Spinal cord (tissue), 10 donors: ENCODE data around the gene NCAPG2. TPM values are rescaled to one million over a fixed set of nuclear protein-coding genes. Genes with fewer than 3 reads are reported as not detected.

Experiments used
- DNase-seq, 6 donors: peaks; one replicate each; pipeline versions ENCODE4 v3.0.0 to v3.0.0-alpha.2; 2013 to 2015; ENCODE audit warnings: low spot score in 6 of 6, low read depth in 4 of 6
- H3K27ac ChIP-seq: one replicate; pipeline ENCODE4 v1.5.1; 2013; ENCODE audit warnings: low read depth, low read length, control low read depth
- H3K27me3 ChIP-seq: one replicate; pipeline ENCODE4 v1.6.1; 2013; ENCODE audit warnings: low read length; ENCODE audit not compliant: control insufficient read depth, insufficient read depth
- H3K36me3 ChIP-seq: one replicate; pipeline ENCODE4 v1.6.1; 2013; ENCODE audit warnings: low read length; ENCODE audit not compliant: control insufficient read depth, insufficient read depth
- H3K4me1 ChIP-seq: one replicate; pipeline ENCODE4 v1.6.1; 2013; ENCODE audit warnings: low read length; ENCODE audit not compliant: control insufficient read depth, insufficient read depth
- H3K4me3 ChIP-seq: one replicate; pipeline ENCODE4 v1.5.1; 2013; ENCODE audit warnings: low read depth, low read length, control low read depth
- H3K9me3 ChIP-seq: one replicate; pipeline ENCODE4 v1.6.1; 2013; ENCODE audit warnings: low read length; ENCODE audit not compliant: control insufficient read depth, insufficient read depth
- WGBS: methylation state at CpG from one replicate; pipeline ENCODE4 v1.1.5; 2013; ENCODE audit warnings: missing lambda C conversion rate; ENCODE audit not compliant: insufficient coverage; 5-methylcytosine and 5-hydroxymethylcytosine counted together
- polyA plus RNA-seq, 2 donors: library from polyadenylated mRNA; unstranded; fragments of 120-200 nt; gene quantifications; one replicate each; pipeline ENCODE4 v1.2.1, GENCODE V29; 2013; ENCODE audit not compliant: insufficient read length in 2 of 2
- total RNA-seq, 2 donors: library from RNA; depleted of rRNA in 1 of 2; stranded (reverse); fragments of 120-200 nt in 1 of 2; fragments of >200 nt in 1 of 2; gene quantifications; one replicate each; pipeline versions ENCODE4 v1.2.3 to v1.2.4, GENCODE V29; 2013 to 2014
- donor health status: healthy.

The NCAPG2 gene
- total and polyA plus RNA-seq, 4 donors: 14.1 to 17.5 (median 16.3) TPM

DNA sequence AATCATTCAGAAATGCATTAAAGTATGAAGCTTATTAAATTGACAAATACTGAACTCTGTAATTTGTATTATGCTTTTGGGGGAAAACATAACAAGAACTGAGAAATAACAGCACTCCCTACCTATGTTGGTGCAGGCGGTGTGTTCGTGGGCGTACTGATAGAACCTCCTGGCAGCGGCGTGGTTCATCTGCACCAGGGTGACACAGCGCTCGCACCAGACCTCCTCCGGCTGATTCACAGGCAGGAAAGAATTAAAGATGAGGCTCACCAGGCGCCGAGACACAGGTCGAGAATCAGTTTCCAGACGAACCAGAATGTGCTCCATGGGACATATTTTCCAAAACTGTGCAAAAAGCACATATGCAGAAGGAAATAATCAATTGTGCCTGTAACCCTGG, 40.2 kb downstream of the NCAPG2 start:
- H3K4me1 ChIP-seq: no peaks in the 10 kb centered on the region
- 96% methylated on average over 12 of the region's 12 CpGs for WGBS
- peaks cover 7% of the 10 kb centered on the region for H3K36me3 ChIP-seq
- H3K27me3 ChIP-seq: no peaks in the 10 kb centered on the region
- no peaks in the 10 kb centered on the region for H3K9me3 ChIP-seq
- H3K4me3 ChIP-seq: no peak overlapping the region
- H3K27ac ChIP-seq: no peak overlapping the region
- DNase-seq: peak in 1 of 6 donors; percentile 12

DNA sequence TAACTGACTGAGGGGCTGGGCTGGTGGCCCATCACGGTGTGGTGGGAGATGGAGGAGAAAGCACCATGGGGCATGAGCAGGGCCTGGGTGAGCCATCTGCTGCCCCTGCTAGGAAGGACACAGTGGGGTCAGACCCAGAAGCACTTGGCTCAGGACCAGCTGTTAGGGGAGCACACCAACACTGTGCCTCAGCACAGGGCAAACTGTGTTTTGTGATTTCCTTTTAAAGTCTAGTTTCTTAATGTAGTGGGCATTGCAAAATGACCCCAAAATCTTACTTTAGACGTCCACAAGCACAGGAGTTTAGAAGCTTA, 41.2 kb downstream of the NCAPG2 start:
- Histone ChIP-seq H3K4me1 (no peaks in the 10 kb centered on the region), H3K9me3 (no peaks in the 10 kb centered on the region), H3K27ac (no peak overlapping the region), H3K4me3 (no peak overlapping the region), H3K36me3 (peaks cover 7% of the 10 kb centered on the region), H3K27me3 (no peaks in the 10 kb centered on the region)
- WGBS: 91% methylated on average over 1 of the region's 2 CpGs
- no peak for DNase-seq

DNA sequence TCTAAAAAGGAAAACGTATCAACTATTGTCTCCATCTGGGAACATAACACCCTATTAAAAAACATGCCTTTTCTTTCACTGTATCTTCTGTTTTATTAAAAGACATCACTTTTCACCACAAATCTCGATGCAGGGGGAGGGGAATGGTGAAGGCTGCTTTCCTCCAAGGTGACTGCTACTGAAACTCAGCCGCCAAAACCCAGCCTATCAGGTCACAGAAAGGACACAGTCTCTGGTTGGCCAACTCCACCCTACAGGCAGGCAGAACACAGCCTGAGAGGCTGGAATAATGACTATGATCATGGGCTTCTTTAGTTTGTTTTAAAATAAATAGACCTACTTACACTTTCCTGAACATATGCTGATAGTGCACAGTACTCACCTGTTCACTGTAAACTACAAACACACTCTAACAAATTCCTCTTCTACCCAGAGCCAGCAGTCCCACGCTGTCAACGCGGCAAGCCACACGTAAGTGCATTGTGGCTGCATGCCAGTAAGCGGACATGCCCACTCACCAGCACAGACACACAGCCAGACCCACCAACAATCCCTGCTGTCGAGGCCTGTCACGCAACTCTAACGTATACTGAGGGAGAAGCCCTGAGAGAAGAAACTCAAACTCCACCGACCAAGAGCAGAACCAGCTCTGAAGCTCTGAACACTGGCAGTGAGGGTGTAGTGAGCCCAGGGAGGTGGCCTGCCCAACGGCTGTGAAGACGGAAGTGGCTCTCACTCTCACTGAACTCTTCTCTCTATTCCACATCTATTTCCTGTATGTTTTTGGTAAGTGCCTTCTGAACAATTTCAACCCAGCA, 41.8 kb downstream of the NCAPG2 start:
- no peak overlapping the region for H3K27ac ChIP-seq
- WGBS: 78% methylated on average over 9 of the region's 14 CpGs
- no peaks in the 10 kb centered on the region for H3K9me3 ChIP-seq
- no peaks in the 10 kb centered on the region for H3K4me1 ChIP-seq
- H3K4me3 ChIP-seq: no peak overlapping the region
- no peak for DNase-seq
- H3K36me3 ChIP-seq: peaks cover 7% of the 10 kb centered on the region
- no peaks in the 10 kb centered on the region for H3K27me3 ChIP-seq

DNA sequence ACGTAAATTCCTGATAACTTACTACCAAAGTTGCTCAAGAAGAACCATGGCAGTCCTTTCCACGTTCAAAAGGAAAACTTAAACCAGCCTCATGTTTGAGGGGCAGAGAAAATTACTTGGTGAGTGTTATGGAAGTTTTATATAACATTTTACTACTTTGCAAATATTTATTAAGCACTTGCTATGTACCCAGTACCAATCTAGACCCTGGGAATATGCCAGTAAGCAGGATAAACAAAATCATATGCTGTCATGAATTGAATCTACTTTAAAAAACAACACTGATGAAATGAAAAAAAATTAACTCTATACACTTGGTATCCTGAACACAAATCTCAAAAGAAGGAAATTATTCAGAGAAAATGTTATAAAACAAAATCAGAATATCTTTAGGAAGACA, 46.1 kb downstream of the NCAPG2 start:
- no CpG with 5 or more reads among the region's 2 CpGs for WGBS
- peaks cover 30% of the 10 kb centered on the region for H3K36me3 ChIP-seq
- no peak overlapping the region for H3K27ac ChIP-seq

DNA sequence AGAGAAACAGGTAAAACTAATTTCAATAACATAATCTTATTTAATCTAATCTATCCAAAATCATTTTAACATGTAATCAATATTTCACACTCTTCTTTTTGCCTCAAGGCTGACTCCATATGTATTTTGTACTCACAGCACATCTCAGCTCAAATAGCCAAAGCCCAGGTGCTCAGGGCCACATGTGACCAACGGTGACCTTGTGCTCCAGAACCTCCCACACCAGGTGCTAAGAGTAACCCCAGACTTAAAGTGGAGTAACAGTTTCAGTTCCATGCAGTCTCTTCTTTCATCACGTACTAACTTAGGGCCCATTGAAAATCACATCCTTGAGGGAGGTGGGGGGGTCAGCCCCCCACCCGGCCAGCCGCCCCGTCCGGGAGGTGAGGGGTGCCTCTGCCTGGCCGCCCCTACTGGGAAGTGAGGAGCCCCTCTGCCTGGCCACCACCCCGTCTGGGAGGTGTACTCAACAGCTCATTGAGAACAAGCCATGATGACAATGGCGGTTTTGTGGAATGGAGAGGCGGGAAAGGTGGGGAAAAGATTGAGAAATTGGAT, 47.3 kb downstream of the NCAPG2 start:
- Histone ChIP-seq H3K9me3 (no peaks in the 10 kb centered on the region), H3K4me3 (no peak overlapping the region), H3K27me3 (no peaks in the 10 kb centered on the region), H3K27ac (no peak overlapping the region), H3K36me3 (peaks cover 23% of the 10 kb centered on the region), H3K4me1 (no peaks in the 10 kb centered on the region)
- WGBS: 100% methylated on average over 1 of the region's 10 CpGs
- no peak for DNase-seq

More for the DNA sequence above, 46.1 kb downstream of the NCAPG2 start:
- H3K4me1 ChIP-seq: no peaks in the 10 kb centered on the region
- no peak for DNase-seq
- no peaks in the 10 kb centered on the region for H3K9me3 ChIP-seq
- H3K4me3 ChIP-seq: no peak overlapping the region
- H3K27me3 ChIP-seq: no peaks in the 10 kb centered on the region

GRCh38 chr7:158655931-158656441, 48.6 kb downstream of the NCAPG2 start:
- Histone ChIP-seq H3K4me3 (no peak overlapping the region), H3K4me1 (no peaks in the 10 kb centered on the region), H3K9me3 (no peaks in the 10 kb centered on the region), H3K36me3 (peaks cover 26% of the 10 kb centered on the region), H3K27me3 (no peaks in the 10 kb centered on the region), H3K27ac (no peak overlapping the region)
- no peak for DNase-seq
- WGBS: 98% methylated on average over 3 of the region's 7 CpGs

GRCh38 chr7:158655507-158655906, 49.1 kb downstream of the NCAPG2 start:
- no peak overlapping the region for H3K27ac ChIP-seq
- peaks cover 26% of the 10 kb centered on the region for H3K36me3 ChIP-seq
- H3K27me3 ChIP-seq: no peaks in the 10 kb centered on the region
- 94% methylated on average over 6 of the region's 11 CpGs for WGBS
- H3K4me3 ChIP-seq: no peak overlapping the region
- DNase-seq: no peak
- no peaks in the 10 kb centered on the region for H3K4me1 ChIP-seq
- H3K9me3 ChIP-seq: no peaks in the 10 kb centered on the region

GRCh38 chr7:158651968-158652565, 52.5 kb downstream of the NCAPG2 start:
- WGBS: 92% methylated on average over 10 of the region's 11 CpGs
- Histone ChIP-seq H3K36me3 (peaks cover 24% of the 10 kb centered on the region), H3K9me3 (no peaks in the 10 kb centered on the region), H3K4me1 (no peaks in the 10 kb centered on the region), H3K27me3 (no peaks in the 10 kb centered on the region), H3K27ac (no peak overlapping the region), H3K4me3 (no peak overlapping the region)
- DNase-seq: peak in 1 of 6 donors; percentile 5

DNA sequence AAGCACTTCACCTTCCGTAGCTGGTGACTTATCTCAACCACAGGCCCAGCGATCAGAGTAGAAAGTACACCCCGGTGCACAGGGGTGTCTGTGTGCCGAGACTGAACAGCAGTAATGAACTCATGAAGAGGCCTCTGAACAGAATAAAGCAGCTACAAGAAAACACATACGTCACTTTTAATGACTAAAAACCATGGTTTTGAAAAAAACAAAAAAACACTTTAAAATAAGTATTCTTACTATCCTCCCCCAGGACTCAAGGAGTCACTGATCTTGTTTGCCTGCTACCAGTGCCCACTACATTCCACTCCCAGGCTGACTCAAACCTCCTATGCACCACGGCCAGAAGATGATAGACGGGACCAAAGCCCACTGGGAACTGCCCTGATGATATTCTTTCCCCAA, 53.8 kb downstream of the NCAPG2 start:
- DNase-seq: no peak
- Histone ChIP-seq H3K4me3 (no peak overlapping the region), H3K4me1 (no peaks in the 10 kb centered on the region), H3K27me3 (no peaks in the 10 kb centered on the region), H3K36me3 (peaks cover 19% of the 10 kb centered on the region), H3K9me3 (no peaks in the 10 kb centered on the region), H3K27ac (no peak overlapping the region)
- WGBS: 93% methylated on average over 5 of the region's 7 CpGs
